ENCODE data around the gene TNFAIP6.

DNA sequence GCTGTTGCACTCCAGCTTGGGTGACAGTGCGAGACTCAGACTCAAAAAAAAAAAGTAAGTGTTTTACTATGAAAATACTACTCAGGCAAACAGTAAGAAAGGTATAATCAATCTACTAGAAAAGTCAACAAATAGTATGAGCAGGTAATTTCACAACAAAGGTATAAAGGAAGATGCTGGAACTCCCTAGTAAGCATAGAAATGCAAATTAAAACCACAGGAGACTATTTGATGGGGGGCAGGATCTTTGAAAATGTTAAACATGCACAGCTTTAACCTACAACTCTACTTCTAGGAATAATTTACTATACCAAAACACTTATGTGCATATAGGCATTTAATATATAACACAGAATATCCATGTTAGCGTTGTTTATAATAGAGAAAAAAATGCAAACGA is 24.3 kb upstream of the TNFAIP6 start:
- TF ChIP-seq, protein P1, sequence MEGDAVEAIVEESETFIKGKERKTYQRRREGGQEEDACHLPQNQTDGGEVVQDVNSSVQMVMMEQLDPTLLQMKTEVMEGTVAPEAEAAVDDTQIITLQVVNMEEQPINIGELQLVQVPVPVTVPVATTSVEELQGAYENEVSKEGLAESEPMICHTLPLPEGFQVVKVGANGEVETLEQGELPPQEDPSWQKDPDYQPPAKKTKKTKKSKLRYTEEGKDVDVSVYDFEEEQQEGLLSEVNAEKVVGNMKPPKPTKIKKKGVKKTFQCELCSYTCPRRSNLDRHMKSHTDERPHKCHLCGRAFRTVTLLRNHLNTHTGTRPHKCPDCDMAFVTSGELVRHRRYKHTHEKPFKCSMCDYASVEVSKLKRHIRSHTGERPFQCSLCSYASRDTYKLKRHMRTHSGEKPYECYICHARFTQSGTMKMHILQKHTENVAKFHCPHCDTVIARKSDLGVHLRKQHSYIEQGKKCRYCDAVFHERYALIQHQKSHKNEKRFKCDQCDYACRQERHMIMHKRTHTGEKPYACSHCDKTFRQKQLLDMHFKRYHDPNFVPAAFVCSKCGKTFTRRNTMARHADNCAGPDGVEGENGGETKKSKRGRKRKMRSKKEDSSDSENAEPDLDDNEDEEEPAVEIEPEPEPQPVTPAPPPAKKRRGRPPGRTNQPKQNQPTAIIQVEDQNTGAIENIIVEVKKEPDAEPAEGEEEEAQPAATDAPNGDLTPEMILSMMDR (conservative IDR thresholded peaks at IDR 0.05 in 1 of 2, IDR thresholded peaks at IDR 0.05 in 1 of 2; ENCODE audit: low read depth in 1 of 2, low read length in 2 of 2) = no peak
- no peak for TF ChIP-seq EZH2 (IDR thresholded peaks at IDR 0.05; ENCODE audit: low read length, missing control alignments)
